Kidney (tissue), 14 donors: ENCODE measurements around the gene ADCY6. TPM values are rescaled to one million over a fixed set of nuclear protein-coding genes. Genes with fewer than 3 reads are reported as not detected.

Experiments used
- DNase-seq, 5 donors: peaks; one replicate each; pipeline ENCODE4 v3.0.0-alpha.2; 2013 to 2020
- FAIRE-seq: peaks from 2 replicates; lab custom pipeline; 2012; peaks lifted over from hg19 to GRCh38; lab: Jason Lieb, UNC
- H3K27ac ChIP-seq, 2 donors: one replicate each; pipeline ENCODE4 v1.7.0; 2013; ENCODE audit warnings: low read depth in 2 of 2, low read length in 2 of 2, inconsistent platforms in 1 of 2
- H3K27me3 ChIP-seq: one replicate; pipeline ENCODE4 v1.7.1; 2013; ENCODE audit warnings: low read length, inconsistent platforms; ENCODE audit not compliant: control insufficient read depth, insufficient read depth
- H3K36me3 ChIP-seq, 3 donors: one replicate each; pipeline versions ENCODE4 v1.7.0 to v1.7.1; 2013; ENCODE audit warnings: low read length in 3 of 3, control low read depth in 1 of 3, inconsistent platforms in 1 of 3; ENCODE audit not compliant: insufficient read depth in 3 of 3, control insufficient read depth in 2 of 3
- H3K4me1 ChIP-seq, 3 donors: one replicate each; pipeline versions ENCODE4 v1.7.0 to v1.7.1; 2013; ENCODE audit warnings: low read length in 3 of 3, inconsistent platforms in 1 of 3, low read depth in 1 of 3; ENCODE audit not compliant: control insufficient read depth in 2 of 3, insufficient read depth in 2 of 3
- H3K4me3 ChIP-seq, 3 donors: one replicate each; pipeline versions ENCODE4 v1.7.0 to v1.8.1; 2013; ENCODE audit warnings: low read length in 3 of 3, control low read depth in 1 of 3, inconsistent platforms in 1 of 3
- H3K9ac ChIP-seq, 3 donors: one replicate each; pipeline versions ENCODE4 v1.7.0 to v1.7.1; 2013; ENCODE audit warnings: low read length in 3 of 3, control low read depth in 1 of 3, inconsistent platforms in 1 of 3
- H3K9me3 ChIP-seq, 3 donors: one replicate each; pipeline versions ENCODE4 v1.7.0 to v1.7.1; 2013; ENCODE audit warnings: low read length in 3 of 3, control low read depth in 1 of 3, inconsistent platforms in 1 of 3; ENCODE audit not compliant: control insufficient read depth in 2 of 3, insufficient read depth in 1 of 3
- intact Hi-C: fragments of 100-400 bp; cut with DNase I; formaldehyde crosslinking; loops from one replicate; pipeline ENCODE4 v1.11.1; 2022
- polyA plus RNA-seq: library from polyadenylated mRNA; stranded (reverse); fragments of 350-450 nt; fragmentation: Illumina TruSeq; extraction: RNeasy Lipid Tissue Mini Kit (QIAGEN cat#74804); gene quantifications from one replicate; pipeline ENCODE4 v1.2.3, GENCODE V29; 2014; ENCODE audit warnings: low read depth, low replicate concordance; ENCODE audit not compliant: insufficient read depth
- total RNA-seq: library from RNA; stranded (reverse); fragmentation: NEBNext Ultra II Directional; extraction: Animal tissue kit (Norgen Biotek cat#: 25700); gene quantifications from one replicate; pipeline ENCODE4 v1.2.1, GENCODE V29; 2021
- TF ChIP-seq, protein P1 (sequence below): IDR thresholded peaks from 3 replicates; pipeline ENCODE4 v1.5.1; 2012; ENCODE audit warnings: mild to moderate bottlenecking, moderate library complexity, borderline replicate concordance; ENCODE audit not compliant: insufficient read depth; ENCODE audit errors: extremely low read depth
- donor health status: control.
- donor health status: control.
- donor health status: control.
- donor health status: control.
- donor health status: control.
- donor health status: DM: yes; HTN: yes; CAD: no.
- donor health status: Normal renal cell carcinoma (clear cell type).

ADCY6 gene
- total and polyA plus RNA-seq, 2 donors from 2014 or later, result 27.3 to 66.9 TPM

DNA sequence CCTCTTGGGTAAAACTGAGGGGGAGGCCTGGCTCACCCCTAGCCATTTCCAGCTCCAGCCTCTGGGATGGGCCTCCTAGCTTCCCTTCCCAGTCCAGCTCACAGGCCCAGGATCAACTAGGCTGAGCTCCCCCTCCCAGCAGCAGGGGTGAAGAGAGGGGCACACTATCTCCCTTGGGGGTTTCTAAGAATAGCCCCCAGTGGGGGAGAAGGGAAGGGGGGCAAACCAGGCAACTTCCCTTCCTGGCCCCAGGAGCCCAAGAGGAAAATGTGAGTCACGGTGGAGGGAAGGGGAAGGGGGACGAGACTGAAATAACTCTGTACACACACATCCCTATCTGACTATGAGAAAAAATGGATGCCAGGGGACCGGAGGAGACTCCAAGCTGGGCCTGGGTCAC is 9.0 kb downstream of the ADCY6 start:
- intact Hi-C loops, result no loop called here
- no peak overlapping the region for H3K4me3 ChIP-seq
- DNase-seq (peak in 2 of 5 donors; percentile 45 to 86), FAIRE-seq (no peak)
- H3K4me1 ChIP-seq, result peaks cover 0 to 17% (median 6%) of the 10 kb centered on the region in 3 donors
- H3K9me3 ChIP-seq, result no peaks in the 10 kb centered on the region
- peak overlapping the region in 1 of 2 donors; percentile 71 for H3K27ac ChIP-seq
- TF ChIP-seq, protein P1, sequence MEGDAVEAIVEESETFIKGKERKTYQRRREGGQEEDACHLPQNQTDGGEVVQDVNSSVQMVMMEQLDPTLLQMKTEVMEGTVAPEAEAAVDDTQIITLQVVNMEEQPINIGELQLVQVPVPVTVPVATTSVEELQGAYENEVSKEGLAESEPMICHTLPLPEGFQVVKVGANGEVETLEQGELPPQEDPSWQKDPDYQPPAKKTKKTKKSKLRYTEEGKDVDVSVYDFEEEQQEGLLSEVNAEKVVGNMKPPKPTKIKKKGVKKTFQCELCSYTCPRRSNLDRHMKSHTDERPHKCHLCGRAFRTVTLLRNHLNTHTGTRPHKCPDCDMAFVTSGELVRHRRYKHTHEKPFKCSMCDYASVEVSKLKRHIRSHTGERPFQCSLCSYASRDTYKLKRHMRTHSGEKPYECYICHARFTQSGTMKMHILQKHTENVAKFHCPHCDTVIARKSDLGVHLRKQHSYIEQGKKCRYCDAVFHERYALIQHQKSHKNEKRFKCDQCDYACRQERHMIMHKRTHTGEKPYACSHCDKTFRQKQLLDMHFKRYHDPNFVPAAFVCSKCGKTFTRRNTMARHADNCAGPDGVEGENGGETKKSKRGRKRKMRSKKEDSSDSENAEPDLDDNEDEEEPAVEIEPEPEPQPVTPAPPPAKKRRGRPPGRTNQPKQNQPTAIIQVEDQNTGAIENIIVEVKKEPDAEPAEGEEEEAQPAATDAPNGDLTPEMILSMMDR, result no peak
- H3K9ac ChIP-seq, result peak overlapping the region in 1 of 3 donors; percentile 19
- H3K27me3 ChIP-seq, result no peaks in the 10 kb centered on the region
- H3K36me3 ChIP-seq, result peaks cover 0 to 13% (median 6%) of the 10 kb centered on the region in 3 donors

DNA sequence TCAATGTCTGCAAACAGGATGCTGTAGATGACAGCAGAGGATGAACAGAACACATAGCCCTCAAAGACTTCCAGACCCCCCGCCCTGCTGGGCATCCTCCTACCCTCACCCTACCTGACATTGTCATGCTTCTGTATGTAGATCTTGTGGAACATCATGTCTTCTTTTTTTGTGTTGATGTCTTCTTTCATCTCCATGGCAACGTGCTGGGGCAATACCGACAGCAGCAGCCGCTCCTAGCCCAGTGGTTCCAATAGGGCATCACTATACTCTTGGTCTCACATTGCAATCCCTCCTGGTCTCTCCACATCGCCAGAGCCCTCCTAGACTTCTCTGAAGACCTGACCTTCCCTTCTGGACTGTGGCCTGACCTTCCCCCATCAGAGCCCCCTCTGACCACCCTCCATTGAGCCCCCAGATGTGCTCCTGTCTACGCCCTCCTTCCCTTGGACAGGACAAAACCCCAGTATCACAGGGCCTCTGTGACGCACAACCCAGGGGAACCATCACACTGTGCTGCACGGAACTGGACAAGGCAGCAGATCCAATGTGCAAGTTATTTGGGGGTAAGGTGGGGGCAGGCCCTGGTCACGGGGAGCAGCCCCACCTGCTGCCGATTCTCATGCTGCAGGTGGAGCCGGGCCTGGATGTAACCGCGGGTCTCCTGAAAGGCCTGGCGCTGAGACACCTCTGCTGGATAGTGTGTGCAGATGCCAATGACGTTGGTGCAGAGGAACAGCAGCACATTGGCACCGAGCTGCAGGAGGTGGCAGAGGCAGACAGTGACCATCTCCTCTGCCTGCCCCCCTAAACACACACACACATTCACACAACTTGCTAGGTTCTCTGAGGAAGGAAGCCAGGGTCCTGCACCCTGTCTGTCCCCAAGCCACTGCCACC is 11.1 kb downstream of the ADCY6 start:
- Histone ChIP-seq H3K4me3 (no peak overlapping the region), H3K4me1 (peaks cover 0 to 17% (median 6%) of the 10 kb centered on the region in 3 donors), H3K27me3 (no peaks in the 10 kb centered on the region), H3K27ac (no peak overlapping the region), H3K9me3 (no peaks in the 10 kb centered on the region), H3K9ac (no peak overlapping the region), H3K36me3 (peaks cover under 1 to 34% (median 23%) of the 10 kb centered on the region in 3 donors)
- intact Hi-C loops, result no loop called here
- DNase-seq (peak in 1 of 5 donors; percentile 46), FAIRE-seq (no peak)
- TF ChIP-seq, protein P1, result no peak

DNA sequence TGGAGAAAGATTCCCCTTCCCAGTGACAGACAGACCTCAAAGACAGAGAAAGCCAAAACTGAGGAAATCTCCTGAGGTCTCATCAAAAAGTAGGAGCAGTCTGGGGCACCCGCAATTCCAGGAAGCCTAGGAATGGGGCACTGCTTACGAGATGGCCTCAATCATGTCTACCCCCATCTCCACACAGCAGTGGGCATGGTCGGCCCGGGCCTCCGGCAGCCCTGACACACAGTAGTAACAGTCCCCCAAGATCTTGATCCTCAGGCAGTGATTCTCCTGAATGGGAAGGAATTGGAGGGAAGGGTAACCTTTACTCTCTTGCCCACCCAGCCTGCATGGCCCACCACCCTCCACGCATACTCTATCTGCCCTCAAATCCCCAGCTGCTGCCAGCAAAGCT is 11.9 kb downstream of the ADCY6 start:
- H3K4me3 ChIP-seq, result no peak overlapping the region
- peaks cover 3 to 42% (median 31%) of the 10 kb centered on the region in 3 donors for H3K36me3 ChIP-seq
- H3K9me3 ChIP-seq, result no peaks in the 10 kb centered on the region
- DNase-seq (no peak), FAIRE-seq (no peak)
- no peak overlapping the region for H3K9ac ChIP-seq
- no peaks in the 10 kb centered on the region for H3K27me3 ChIP-seq
- H3K4me1 ChIP-seq, result peaks cover 0 to 13% (median 6%) of the 10 kb centered on the region in 3 donors
- intact Hi-C loops, result no loop called here
- TF ChIP-seq, protein P1, result no peak
- no peak overlapping the region for H3K27ac ChIP-seq
